Fibroblast of lung (primary cell): ENCODE measurements around the gene SIAH2. TPM values are rescaled to one million over a fixed set of nuclear protein-coding genes. Genes with fewer than 3 reads are reported as not detected.
A peak's percentile ranks its signal among the peaks of the same experiment; 100 is the strongest.

ENCODE experiments used
- DNase-seq, 2 donors: peaks; one replicate each; pipeline versions ENCODE4 v3.0.0 to v3.0.0-alpha.2; 2010; ENCODE audit warnings: low read depth in 2 of 2
- H2AFZ ChIP-seq: 2 replicates; pipeline ENCODE4 v1.5.1; 2012; ENCODE audit warnings: low read length, control low read depth, inconsistent platforms
- H3K27ac ChIP-seq: 2 replicates; pipeline ENCODE4 v1.5.1; 2011; ENCODE audit warnings: low read length, control low read depth; ENCODE audit not compliant: insufficient read depth
- H3K27me3 ChIP-seq: 2 replicates; pipeline ENCODE4 v1.5.1; 2011; ENCODE audit warnings: mild to moderate bottlenecking, low read length; ENCODE audit not compliant: control insufficient read depth, insufficient read depth
- H3K36me3 ChIP-seq: 2 replicates; pipeline ENCODE4 v1.5.1; 2011; ENCODE audit warnings: low read length; ENCODE audit not compliant: control insufficient read depth, insufficient read depth
- H3K4me1 ChIP-seq: 2 replicates; pipeline ENCODE4 v1.5.1; 2011; ENCODE audit warnings: low read length; ENCODE audit not compliant: control insufficient read depth, insufficient read depth; ENCODE audit errors: extremely low read depth
- H3K4me2 ChIP-seq: 2 replicates; pipeline ENCODE4 v1.5.1; 2011; ENCODE audit warnings: low read length, control low read depth; ENCODE audit not compliant: insufficient read depth; ENCODE audit errors: extremely low read depth
- H3K4me3 ChIP-seq, 4 experiments: fragments of 200-600 bp in 1 of 4; sonication (generic) in 1 of 4; replicated peaks in 1 of 4; 2 replicates each; pipeline ENCODE4 v1.5.1; 2011 to 2016; ENCODE audit warnings: low read length in 4 of 4, low read depth in 3 of 4, mild to moderate bottlenecking in 3 of 4, control low read depth in 2 of 4, inconsistent platforms in 1 of 4, mixed read lengths in 1 of 4; ENCODE audit not compliant: insufficient read depth in 1 of 4; ENCODE audit errors: control extremely low read depth in 1 of 4
- H3K79me2 ChIP-seq: 2 replicates; pipeline ENCODE4 v1.5.1; 2012; ENCODE audit warnings: mild to moderate bottlenecking, low read length, inconsistent platforms; ENCODE audit not compliant: control insufficient read depth, insufficient read depth
- H3K9ac ChIP-seq: 2 replicates; pipeline ENCODE4 v1.5.1; 2011; ENCODE audit warnings: mild to moderate bottlenecking, low read length, control low read depth; ENCODE audit not compliant: insufficient read depth
- H3K9me3 ChIP-seq: 2 replicates; pipeline ENCODE4 v1.5.1; 2012; ENCODE audit warnings: low read depth, low read length; ENCODE audit not compliant: control insufficient read depth, insufficient read depth
- H4K20me1 ChIP-seq: 2 replicates; pipeline ENCODE4 v1.5.1; 2011; ENCODE audit warnings: low read length; ENCODE audit not compliant: control insufficient read depth, insufficient read depth; ENCODE audit errors: extremely low read depth
- EZH2 ChIP-seq: IDR thresholded peaks from 2 replicates; pipeline ENCODE4 v1.5.1; 2012; ENCODE audit warnings: low read length, control low read depth, mild to moderate bottlenecking; ENCODE audit errors: missing control alignments
- polyA plus RNA-seq, 2 donors: library from polyadenylated mRNA; depleted of rRNA in 1 of 2; stranded (reverse) in 1 of 2; unstranded in 1 of 2; fragments of >200 nt; gene quantifications; 2 replicates each; pipeline ENCODE4 v1.2.1, GENCODE V29; 2011 to 2012; ENCODE audit warnings: missing spikeins in 1 of 2
- total RNA-seq: library from RNA; depleted of rRNA; stranded (reverse); fragments of >200 nt; gene quantifications from 2 replicates; pipeline ENCODE4 v1.2.1, GENCODE V29; 2014
- TF ChIP-seq, protein P1 (sequence below), 2 donors: IDR thresholded peaks in 1 of 2; conservative IDR thresholded peaks in 1 of 2; 1 replicate in 1 of 2; 2 replicates in 1 of 2; pipeline ENCODE4 v1.5.1; 2011 to 2012; ENCODE audit warnings: low read length in 2 of 2, control low read depth in 1 of 2, inconsistent platforms in 1 of 2, low read depth in 1 of 2, mild to moderate bottlenecking in 1 of 2

The SIAH2 gene
- total and polyA plus RNA-seq, 2 donors (not counting 1 experiment from before 2014, with no cell fraction given), result 28.9 to 29.7 TPM

DNA sequence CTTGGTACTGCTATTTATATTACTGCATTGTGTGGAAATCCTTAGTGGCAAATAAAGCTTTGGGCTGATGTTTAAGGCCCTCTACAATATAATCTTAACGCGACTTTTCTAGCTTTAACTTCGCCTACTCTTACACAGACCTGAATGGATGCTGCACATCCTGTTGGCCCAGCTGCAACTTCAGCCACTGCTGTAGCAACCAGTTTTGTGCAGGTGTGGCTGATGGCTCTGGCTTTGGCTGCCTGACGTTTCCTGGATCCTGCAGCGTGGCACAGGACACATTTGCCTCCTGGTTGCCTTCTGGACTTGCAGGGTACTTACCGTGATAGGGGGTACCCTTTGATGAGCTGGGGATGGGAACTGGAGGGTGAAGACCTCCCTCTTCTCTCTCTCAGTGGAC, 39.0 kb downstream of the SIAH2 start:
- Histone ChIP-seq H2AFZ (no peak overlapping the region), H3K27ac (no peak overlapping the region), H3K9me3 (no peaks in the 10 kb centered on the region), H3K4me1 (no peaks in the 10 kb centered on the region), H3K36me3 (no peaks in the 10 kb centered on the region), H4K20me1 (no peaks in the 10 kb centered on the region), H3K79me2 (no peaks in the 10 kb centered on the region), H3K27me3 (no peaks in the 10 kb centered on the region), H3K4me3 (no peak overlapping the region), H3K4me2 (no peak overlapping the region), H3K9ac (no peak overlapping the region)
- TF ChIP-seq EZH2, result no peak
- TF ChIP-seq, protein P1, sequence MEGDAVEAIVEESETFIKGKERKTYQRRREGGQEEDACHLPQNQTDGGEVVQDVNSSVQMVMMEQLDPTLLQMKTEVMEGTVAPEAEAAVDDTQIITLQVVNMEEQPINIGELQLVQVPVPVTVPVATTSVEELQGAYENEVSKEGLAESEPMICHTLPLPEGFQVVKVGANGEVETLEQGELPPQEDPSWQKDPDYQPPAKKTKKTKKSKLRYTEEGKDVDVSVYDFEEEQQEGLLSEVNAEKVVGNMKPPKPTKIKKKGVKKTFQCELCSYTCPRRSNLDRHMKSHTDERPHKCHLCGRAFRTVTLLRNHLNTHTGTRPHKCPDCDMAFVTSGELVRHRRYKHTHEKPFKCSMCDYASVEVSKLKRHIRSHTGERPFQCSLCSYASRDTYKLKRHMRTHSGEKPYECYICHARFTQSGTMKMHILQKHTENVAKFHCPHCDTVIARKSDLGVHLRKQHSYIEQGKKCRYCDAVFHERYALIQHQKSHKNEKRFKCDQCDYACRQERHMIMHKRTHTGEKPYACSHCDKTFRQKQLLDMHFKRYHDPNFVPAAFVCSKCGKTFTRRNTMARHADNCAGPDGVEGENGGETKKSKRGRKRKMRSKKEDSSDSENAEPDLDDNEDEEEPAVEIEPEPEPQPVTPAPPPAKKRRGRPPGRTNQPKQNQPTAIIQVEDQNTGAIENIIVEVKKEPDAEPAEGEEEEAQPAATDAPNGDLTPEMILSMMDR (conservative IDR thresholded peaks at IDR 0.05 in 1 of 2, IDR thresholded peaks at IDR 0.05 in 1 of 2; ENCODE audit: low read depth in 1 of 2, low read length in 2 of 2), result no peak
- DNase-seq, result no peak

DNA sequence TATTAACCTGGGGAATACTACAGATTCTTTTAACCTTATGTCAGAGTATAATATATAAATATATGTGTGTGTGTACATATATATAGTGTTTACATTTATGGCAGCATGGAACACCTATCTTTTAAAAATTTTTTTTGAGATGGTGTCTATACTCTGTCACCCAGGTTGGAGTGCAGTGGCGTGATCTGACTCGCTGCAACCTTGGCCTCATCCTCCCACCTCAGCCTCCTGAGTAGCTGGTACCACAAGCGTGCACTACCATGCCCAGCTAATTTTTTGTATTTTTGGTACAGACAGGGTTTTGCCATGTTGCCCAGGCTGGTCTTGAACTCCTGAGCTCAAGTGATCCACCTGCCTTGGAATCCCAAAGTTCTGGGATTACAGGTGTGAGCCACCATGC, 40.7 kb downstream of the SIAH2 start:
- Histone ChIP-seq H2AFZ (no peak overlapping the region), H3K36me3 (no peaks in the 10 kb centered on the region), H3K9ac (no peak overlapping the region), H3K4me3 (no peak overlapping the region), H3K27me3 (no peaks in the 10 kb centered on the region), H3K79me2 (no peaks in the 10 kb centered on the region), H3K9me3 (no peaks in the 10 kb centered on the region), H3K27ac (no peak overlapping the region), H3K4me1 (no peaks in the 10 kb centered on the region), H4K20me1 (no peaks in the 10 kb centered on the region), H3K4me2 (no peak overlapping the region)
- no peak for DNase-seq
- no peak for TF ChIP-seq EZH2
- TF ChIP-seq, protein P1 (conservative IDR thresholded peaks at IDR 0.05 in 1 of 2, IDR thresholded peaks at IDR 0.05 in 1 of 2; ENCODE audit: low read depth in 1 of 2, low read length in 2 of 2), result no peak

DNA sequence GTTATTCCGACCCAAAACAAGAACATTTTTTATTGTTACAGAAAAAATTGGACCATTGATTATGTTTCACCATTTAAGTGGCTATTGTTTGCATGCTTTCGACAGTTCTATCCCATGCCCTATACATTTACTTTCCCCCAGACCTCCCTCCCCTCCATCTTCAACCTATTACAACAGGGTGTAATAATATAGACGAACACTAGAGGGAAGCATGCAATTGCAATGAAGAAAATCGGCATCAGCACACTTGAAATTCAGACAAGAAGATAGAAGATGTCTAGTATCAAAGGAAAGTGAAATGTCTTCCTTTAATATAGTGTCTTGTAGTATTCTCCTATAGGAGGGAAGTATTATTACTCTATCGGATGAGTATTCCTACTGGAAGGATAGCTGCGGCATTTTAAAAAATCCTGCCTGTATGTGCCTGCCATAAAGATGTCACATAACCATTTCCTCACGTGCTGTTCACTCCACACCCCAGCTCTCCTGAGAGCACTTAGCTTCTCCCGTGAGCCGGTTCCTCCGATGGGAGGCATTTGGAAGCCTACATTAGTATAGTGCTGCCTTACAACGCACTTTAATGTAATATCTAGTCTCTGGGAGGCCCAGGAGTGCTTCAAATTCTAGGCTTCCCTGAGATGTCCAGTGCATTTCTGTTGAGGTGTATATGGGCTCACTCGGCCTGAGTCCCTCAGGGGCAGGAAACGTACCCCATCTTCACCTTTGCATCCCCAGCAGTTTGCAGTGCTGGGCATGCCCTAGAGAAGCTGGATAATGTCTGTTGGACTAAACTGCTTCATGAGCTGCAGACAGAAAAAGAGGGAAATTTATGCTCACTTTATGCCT, 41.5 kb downstream of the SIAH2 start:
- H3K27me3 ChIP-seq, result no peaks in the 10 kb centered on the region
- no peaks in the 10 kb centered on the region for H3K9me3 ChIP-seq
- TF ChIP-seq EZH2, result no peak
- TF ChIP-seq, protein P1 (conservative IDR thresholded peaks at IDR 0.05 in 1 of 2, IDR thresholded peaks at IDR 0.05 in 1 of 2; ENCODE audit: low read depth in 1 of 2, low read length in 2 of 2), result peak; percentile 74 to 76
- DNase-seq, result peak; percentile 48 to 79
- no peaks in the 10 kb centered on the region for H3K36me3 ChIP-seq
- H3K4me2 ChIP-seq, result no peak overlapping the region
- no peaks in the 10 kb centered on the region for H3K79me2 ChIP-seq
- H2AFZ ChIP-seq, result no peak overlapping the region
- no peak overlapping the region for H3K9ac ChIP-seq
- no peak overlapping the region for H3K4me3 ChIP-seq
- H4K20me1 ChIP-seq, result no peaks in the 10 kb centered on the region
- no peaks in the 10 kb centered on the region for H3K4me1 ChIP-seq
- no peak overlapping the region for H3K27ac ChIP-seq
